HG02610 (cell line): Measurements from ENCODE around the gene COL15A1.

Experiments
- ATAC-seq: cut with Tn5 transposase; IDR thresholded peaks from one replicate; pipeline ENCODE4 v1.9.1; 2021; ENCODE audit warnings: mild to moderate bottlenecking, moderate library complexity; ENCODE audit not compliant: unreplicated experiment

Gene COL15A1

GRCh38 chr9:98971168-98971914 is 27.6 kb downstream of the COL15A1 start:
- ATAC-seq = no peak

- no peak for ATAC-seq
Observed at GRCh38 chr9:98971915-98972223, 28.2 kb downstream of the COL15A1 start.

GRCh38 chr9:98972716-98973115 is 29.0 kb downstream of the COL15A1 start:
- ATAC-seq = no peak

GRCh38 chr9:98973171-98973570 is 29.5 kb downstream of the COL15A1 start:
- ATAC-seq = no peak

- ATAC-seq = no peak
Observed at GRCh38 chr9:98973576-98973975, 29.9 kb downstream of the COL15A1 start.

GRCh38 chr9:98974106-98974505 is 30.4 kb downstream of the COL15A1 start:
- no peak for ATAC-seq

GRCh38 chr9:98974554-98974953 is 30.8 kb downstream of the COL15A1 start:
- ATAC-seq = no peak

- ATAC-seq = peak; percentile 89
Observed at GRCh38 chr9:98974994-98975712, 31.4 kb downstream of the COL15A1 start.

GRCh38 chr9:98975838-98976237 is 32.1 kb downstream of the COL15A1 start:
- no peak for ATAC-seq

- no peak for ATAC-seq
Observed at GRCh38 chr9:98977246-98977714, 33.6 kb downstream of the COL15A1 start.

GRCh38 chr9:98977813-98978212 is 34.1 kb downstream of the COL15A1 start:
- no peak for ATAC-seq

GRCh38 chr9:98978231-98978681 is 34.5 kb downstream of the COL15A1 start:
- ATAC-seq = no peak

- no peak for ATAC-seq
Observed at GRCh38 chr9:98980291-98980690, 36.6 kb downstream of the COL15A1 start.

GRCh38 chr9:98983295-98984268 is 39.9 kb downstream of the COL15A1 start:
- no peak for ATAC-seq

GRCh38 chr9:98985596-98985995 is 41.9 kb downstream of the COL15A1 start:
- ATAC-seq = no peak

- no peak for ATAC-seq
Observed at GRCh38 chr9:98986866-98987651, 43.4 kb downstream of the COL15A1 start.

GRCh38 chr9:98989036-98990000 is 45.6 kb downstream of the COL15A1 start:
- ATAC-seq = no peak

GRCh38 chr9:98990181-98990870 is 46.6 kb downstream of the COL15A1 start:
- no peak for ATAC-seq
